ENCODE results near the gene ESRRB. TPM values are rescaled to one million over a fixed set of nuclear protein-coding genes. Genes with fewer than 3 reads are reported as not detected.

The ESRRB gene
- polyA plus RNA-seq (2013, experiment 1 of 2; ENCODE audit: insufficient read length) = not detected
- polyA plus RNA-seq (2013, experiment 2 of 2; ENCODE audit: insufficient read length) = 0.09 TPM

- DNase-seq = peak; percentile 24
These were observed at the start of gene ESRRB for GRCh38 chr14:76375947-76376404. TSS of gene ESRRB (plus strand) at chr14:76376137. CDS start at chr14:76376402, 265 bp downstream.

- no peak for DNase-seq
These were observed 48.8 kb upstream of the ESRRB start for GRCh38 chr14:76326918-76327689.

GRCh38 chr14:76328457-76329137 lies 47.3 kb upstream of the ESRRB start:
- DNase-seq = no peak

- DNase-seq = no peak
These were observed 46.6 kb upstream of the ESRRB start for GRCh38 chr14:76329154-76329928.

GRCh38 chr14:76329951-76330350 lies 46.0 kb upstream of the ESRRB start:
- DNase-seq = no peak

GRCh38 chr14:76330411-76331327 lies 45.3 kb upstream of the ESRRB start:
- DNase-seq = no peak

- no peak for DNase-seq
These were observed 44.5 kb upstream of the ESRRB start for GRCh38 chr14:76331328-76332011.

GRCh38 chr14:76333664-76334063 lies 42.3 kb upstream of the ESRRB start:
- DNase-seq = no peak

GRCh38 chr14:76334316-76334715 lies 41.6 kb upstream of the ESRRB start:
- no peak for DNase-seq

- DNase-seq = no peak
These were observed 39.1 kb upstream of the ESRRB start for GRCh38 chr14:76336876-76337275.

- DNase-seq = no peak
These were observed 38.0 kb upstream of the ESRRB start for GRCh38 chr14:76337635-76338545.

GRCh38 chr14:76339728-76340615 lies 36.0 kb upstream of the ESRRB start:
- no peak for DNase-seq

GRCh38 chr14:76343386-76343785 lies 32.6 kb upstream of the ESRRB start:
- DNase-seq = no peak

GRCh38 chr14:76346391-76347160 lies 29.4 kb upstream of the ESRRB start:
- DNase-seq = peak; percentile 29

- peak; percentile 69 for DNase-seq
These were observed 27.0 kb upstream of the ESRRB start for GRCh38 chr14:76348898-76349297.

- DNase-seq = no peak
These were observed 25.9 kb upstream of the ESRRB start for GRCh38 chr14:76349993-76350392.

- no peak for DNase-seq
These were observed 25.3 kb upstream of the ESRRB start for GRCh38 chr14:76350671-76351070.

GRCh38 chr14:76351941-76352340 lies 24.0 kb upstream of the ESRRB start:
- no peak for DNase-seq
